Breast epithelium (tissue), 3 donors: ENCODE results near the gene ADAMTSL4.

Experiments
- POLR2A ChIP-seq: fragments of 450-650 bp; IDR thresholded peaks from one replicate; pipeline ENCODE4 v1.6.1; 2016; ENCODE audit warnings: antibody characterized with exemption, mild to moderate bottlenecking, moderate library complexity
- POLR2AphosphoS5 ChIP-seq, 3 donors: sonication (generic); formaldehyde crosslinking; IDR thresholded peaks; one replicate each; pipeline ENCODE4 v1.6.1; 2017; ENCODE audit warnings: antibody characterized with exemption in 3 of 3
- TF ChIP-seq, protein P1 (sequence below), 3 donors: fragments of 450-650 bp; IDR thresholded peaks; one replicate each; pipeline ENCODE4 v1.5.1; 2016 to 2017; ENCODE audit warnings: antibody characterized with exemption in 3 of 3, mild to moderate bottlenecking in 3 of 3, moderate library complexity in 3 of 3

DNA sequence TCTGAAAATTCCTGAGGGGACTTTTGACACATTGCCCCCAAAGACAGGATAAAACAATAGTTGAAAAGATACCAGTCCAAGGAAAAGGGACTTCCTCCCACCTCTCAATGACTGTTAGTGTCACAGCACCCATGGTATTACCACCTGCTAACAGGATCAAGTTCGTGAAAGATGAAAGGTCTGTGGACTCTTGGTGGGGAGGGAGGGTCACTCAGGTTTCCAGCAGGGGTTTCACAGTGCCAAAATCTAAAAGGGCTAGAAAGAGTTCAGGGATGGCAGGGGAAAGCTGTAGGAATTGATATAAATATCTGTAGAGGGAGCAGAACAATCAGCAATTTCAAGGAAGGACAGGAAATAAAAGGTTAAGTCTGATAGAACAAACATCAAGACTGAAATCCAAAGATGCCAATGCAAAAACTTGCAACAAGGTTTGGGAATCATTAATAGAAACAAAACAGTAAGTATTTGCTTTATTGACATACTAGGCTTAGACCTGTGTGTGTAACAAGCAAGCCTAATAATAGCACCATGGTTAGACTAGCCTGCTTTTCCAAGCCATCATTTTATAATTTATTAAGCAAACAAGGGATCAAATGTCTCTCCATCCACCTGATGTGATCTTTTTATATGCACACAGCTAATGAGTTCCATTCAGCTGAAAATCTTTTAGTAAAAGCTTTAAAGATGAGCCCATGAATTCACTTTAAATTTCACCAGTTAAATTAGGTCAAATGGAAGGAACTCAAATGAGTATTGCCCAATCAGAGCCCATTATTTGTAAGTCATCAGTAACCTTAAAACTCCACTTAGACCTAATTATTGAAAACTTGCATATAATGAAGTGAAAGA is 26.5 kb downstream of the ADAMTSL4 start:
- peak in 2 of 3 donors; percentile 52 to 58 for TF ChIP-seq POLR2AphosphoS5 (IDR thresholded peaks at IDR 0.05)
- TF ChIP-seq, protein P1, sequence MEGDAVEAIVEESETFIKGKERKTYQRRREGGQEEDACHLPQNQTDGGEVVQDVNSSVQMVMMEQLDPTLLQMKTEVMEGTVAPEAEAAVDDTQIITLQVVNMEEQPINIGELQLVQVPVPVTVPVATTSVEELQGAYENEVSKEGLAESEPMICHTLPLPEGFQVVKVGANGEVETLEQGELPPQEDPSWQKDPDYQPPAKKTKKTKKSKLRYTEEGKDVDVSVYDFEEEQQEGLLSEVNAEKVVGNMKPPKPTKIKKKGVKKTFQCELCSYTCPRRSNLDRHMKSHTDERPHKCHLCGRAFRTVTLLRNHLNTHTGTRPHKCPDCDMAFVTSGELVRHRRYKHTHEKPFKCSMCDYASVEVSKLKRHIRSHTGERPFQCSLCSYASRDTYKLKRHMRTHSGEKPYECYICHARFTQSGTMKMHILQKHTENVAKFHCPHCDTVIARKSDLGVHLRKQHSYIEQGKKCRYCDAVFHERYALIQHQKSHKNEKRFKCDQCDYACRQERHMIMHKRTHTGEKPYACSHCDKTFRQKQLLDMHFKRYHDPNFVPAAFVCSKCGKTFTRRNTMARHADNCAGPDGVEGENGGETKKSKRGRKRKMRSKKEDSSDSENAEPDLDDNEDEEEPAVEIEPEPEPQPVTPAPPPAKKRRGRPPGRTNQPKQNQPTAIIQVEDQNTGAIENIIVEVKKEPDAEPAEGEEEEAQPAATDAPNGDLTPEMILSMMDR (IDR thresholded peaks at IDR 0.05), result no peak
- TF ChIP-seq POLR2A, result peak; percentile 2
